GM21367 (cell line): ENCODE measurements around the gene SAMD11.

Experiments used
- ATAC-seq: cut with Tn5 transposase; IDR thresholded peaks from one replicate; pipeline ENCODE4 v1.9.1; 2021; ENCODE audit not compliant: unreplicated experiment

The SAMD11 gene

DNA sequence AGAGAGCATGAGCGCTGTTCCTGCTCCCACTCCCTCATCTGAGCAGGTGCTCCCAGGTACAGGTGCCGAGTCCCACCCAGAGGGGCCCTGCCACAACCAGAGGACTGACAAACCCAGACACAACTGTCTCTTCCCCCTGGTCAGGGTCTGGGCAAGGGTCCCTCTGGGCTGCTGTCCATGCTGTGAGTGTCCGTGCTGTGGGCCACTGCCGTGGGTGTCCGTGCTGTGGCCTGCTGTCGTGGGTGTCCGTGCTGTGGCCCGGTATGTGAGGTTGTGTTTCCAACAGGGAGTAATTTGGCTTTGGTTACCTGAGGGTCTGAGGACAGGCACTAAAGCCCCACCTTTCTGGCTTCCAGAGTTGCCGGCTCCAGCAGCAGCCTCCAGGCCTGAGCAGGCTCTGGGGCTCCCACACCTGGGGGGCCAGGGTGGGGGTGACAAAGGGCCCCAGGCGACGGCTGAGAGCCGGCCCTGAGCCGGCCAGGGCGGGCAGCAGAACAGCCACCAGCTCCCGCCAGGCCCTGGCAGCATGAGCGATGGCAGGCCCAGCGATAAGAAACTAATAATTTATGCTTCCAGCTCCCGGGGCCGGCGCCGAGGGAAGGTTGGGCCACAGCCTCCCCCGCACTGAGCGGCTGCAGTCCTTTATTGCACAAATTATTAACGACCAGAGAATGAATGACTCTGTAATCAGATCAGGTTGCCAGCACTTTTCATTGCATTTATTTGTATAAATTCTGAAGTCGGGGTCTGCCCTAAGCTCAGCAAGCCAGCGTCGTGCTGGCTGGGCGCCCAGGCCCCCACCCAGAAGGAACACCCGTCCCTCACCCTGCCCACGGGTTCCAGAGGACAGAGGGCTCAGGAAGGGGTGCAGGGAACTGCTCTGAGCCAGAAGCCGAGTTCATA, 7.3 kb upstream of the SAMD11 start:
- no peak for ATAC-seq

DNA sequence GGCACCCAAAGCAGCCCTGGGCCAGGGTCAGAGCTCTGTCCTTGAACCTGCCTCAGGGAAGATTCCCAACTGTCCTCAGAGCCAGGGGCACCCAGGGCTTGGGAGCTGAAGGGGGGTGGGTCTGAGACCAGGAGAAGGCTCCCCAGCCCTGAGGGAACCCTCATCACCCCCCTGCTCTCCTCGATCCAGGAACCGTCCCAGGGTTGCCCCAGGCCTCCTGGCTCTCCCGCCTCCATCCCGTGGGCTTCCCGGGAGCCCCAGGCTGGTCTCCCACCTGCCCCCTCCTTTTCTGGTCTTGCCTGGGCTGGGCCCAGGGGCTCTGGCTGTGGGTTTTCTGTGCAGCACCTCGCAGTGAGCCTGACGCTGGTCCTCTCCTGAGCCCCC, 6.7 kb upstream of the SAMD11 start:
- no peak for ATAC-seq

DNA sequence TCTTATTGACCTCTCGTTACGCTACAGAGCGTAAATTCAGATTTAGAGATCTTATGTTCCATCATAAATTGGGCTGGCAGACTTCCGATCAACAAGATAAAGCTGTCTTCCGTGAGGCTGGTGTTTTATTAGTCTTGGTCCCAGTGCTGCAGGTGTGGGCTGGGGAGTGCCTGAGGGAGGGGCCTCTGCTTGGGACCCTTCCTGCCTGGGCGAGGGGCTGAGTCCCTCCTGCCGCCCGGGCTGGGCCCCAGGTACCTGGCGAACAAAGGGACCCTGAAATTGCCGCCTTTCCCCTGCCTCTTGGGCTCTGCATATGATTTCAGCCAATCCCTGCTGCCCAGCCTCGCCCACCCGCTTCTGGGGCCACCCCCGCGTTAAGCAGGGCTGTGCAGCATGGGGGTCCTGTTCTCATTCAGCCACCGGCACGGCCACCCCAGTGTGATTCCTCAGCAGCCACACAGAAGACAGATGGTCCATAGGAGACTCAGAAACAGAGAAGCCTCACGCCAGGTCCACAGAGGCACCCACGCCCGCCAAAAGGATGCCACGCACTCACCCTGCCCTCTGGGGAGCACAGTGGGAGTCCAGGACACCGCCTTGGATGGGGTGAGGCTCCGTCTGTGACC, 6.1 kb upstream of the SAMD11 start:
- no peak for ATAC-seq

DNA sequence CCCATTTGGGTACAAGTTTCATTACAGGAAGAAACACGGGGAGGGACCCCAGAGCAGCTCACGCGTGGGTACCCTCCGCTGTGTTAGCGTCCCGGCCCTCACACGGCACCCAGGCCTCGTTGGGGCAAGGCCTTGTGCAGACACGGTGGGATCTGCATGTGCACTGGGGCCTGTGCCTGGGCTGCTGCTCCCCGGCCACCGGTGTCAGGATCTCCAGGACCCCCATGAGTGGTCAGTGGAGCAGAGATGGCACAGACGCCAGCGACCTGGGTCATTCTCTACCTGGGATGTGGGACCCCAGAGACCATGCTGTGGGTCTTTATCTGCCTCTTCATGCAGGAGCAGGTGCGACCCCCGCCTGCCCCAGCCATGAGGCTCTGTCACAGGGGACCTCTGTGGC, 5.4 kb upstream of the SAMD11 start:
- no peak for ATAC-seq

DNA sequence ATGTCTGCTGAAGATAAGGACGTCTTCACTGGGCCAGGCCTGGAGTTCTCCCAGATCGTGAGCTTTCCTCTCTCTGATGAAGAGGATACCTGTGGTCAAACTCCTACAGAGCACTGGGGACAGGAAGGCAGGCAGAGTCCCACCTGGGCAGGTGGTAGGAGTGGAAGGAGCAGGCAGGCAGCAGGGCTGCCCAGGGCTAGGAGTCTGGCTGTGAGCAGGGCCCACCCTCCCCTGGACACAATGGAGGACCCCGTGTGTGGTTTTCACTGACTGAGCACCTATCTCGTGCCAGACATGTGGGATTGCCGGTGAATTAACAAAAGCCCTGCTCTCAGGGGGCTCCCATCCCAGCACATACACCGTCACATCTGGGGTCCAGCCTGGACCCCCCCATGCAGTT, 4.9 kb upstream of the SAMD11 start:
- no peak for ATAC-seq

DNA sequence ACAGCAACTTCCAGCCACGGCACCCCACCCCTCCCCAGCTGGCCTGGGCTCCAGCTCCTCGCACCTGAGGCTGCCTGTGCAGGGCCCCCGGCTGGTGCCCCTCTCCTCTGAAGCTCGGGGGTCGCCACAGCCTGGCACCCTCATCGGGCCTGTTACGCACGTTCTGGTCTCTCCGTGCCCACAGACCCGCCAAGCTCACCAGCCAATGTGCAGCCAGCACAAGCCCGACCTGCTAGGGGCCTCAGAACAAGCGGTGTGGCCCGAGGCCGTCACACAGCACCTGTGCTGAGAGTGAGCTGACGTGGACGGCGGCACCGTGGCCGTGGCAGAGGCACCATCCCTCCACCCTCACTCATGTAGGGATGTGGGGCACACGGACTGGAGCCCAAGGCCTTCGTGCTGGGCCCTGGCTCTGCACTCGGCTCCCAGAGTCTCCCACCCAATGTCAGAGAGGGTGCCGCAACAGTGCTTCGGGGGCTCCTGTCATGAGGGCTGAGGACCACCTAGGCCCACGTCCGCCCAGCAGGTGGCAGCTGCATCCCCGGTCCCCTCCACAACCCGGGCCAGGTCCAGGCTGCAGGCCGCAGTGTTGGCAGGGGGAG, 4.4 kb upstream of the SAMD11 start:
- ATAC-seq: no peak

DNA sequence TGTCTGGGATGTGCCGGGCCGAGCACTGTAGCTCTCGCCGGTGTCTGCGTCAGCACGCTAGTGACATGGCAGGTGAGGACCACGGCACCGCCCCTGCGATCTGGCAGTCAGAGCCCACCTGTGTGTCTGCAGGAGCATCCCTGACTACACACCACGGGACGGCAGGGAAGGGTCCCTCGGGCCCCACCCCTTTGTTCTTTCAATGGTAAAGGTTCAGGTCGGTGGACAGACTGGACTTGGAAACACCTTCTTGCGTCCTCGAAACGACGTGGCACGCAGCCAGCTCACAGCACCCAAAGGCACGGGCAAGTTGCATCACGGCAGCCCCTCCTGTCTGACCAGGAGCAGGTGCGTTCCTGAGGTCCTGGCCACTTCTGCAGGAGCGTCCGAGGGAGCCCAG, 3.7 kb upstream of the SAMD11 start:
- ATAC-seq: no peak

DNA sequence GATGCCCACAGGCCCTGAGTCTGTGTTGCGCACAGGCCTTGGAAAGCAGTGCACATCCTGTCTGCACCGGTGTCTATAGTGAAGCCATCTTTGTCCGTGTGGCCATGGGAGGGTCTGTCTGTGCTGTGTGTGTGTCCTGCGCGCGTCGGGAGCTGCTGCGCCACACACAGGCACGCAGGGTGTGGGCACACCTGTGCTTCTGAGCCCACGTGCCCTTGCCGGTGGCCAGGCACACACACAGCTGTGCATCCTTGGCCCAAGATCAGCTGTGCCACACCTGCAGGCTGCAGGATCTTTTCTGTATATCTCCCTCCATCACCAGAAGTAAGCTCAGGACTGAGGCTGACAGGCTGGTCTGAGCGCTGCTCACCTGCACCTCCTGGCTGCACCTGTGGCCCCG, 3.2 kb upstream of the SAMD11 start:
- ATAC-seq: no peak

DNA sequence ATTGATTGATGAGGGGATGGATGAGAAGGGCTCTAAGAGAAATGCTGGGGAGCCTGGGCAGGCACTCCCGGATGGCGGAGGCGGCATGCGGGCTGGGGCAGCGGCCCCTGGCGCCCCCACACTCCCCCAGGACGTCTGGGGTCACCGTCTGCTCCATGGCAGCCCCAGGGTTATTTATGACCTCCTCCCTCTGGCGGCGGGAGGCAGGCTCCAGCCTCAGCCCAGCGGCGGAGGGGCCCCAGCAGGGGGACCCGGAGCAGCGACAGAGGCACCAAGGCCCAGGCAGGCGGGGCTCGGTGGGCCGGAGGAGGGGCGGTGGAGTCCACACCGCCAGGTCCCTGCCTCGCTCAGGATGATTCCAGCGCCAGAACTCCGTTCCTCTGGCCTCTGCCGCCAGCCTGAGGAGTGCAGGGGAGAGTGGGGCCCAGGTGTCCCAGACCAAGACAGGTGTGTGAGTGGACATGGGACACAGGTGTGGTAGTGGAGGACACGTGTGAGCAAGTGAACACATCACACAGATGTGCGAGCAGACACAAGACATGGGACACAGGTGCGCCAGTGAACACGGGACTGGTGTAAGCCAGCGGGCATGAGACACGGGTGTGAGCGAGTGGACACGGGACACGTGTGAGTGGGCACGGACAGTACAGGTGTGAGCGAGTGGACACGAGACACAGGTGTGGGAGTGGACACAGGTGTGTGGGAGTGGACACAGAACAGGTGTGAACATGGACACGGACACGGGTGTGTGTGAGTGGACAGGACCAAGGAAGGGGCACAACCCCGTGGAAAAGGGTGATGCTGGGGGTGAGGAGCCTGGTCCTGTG, 2.5 kb upstream of the SAMD11 start:
- ATAC-seq: no peak

DNA sequence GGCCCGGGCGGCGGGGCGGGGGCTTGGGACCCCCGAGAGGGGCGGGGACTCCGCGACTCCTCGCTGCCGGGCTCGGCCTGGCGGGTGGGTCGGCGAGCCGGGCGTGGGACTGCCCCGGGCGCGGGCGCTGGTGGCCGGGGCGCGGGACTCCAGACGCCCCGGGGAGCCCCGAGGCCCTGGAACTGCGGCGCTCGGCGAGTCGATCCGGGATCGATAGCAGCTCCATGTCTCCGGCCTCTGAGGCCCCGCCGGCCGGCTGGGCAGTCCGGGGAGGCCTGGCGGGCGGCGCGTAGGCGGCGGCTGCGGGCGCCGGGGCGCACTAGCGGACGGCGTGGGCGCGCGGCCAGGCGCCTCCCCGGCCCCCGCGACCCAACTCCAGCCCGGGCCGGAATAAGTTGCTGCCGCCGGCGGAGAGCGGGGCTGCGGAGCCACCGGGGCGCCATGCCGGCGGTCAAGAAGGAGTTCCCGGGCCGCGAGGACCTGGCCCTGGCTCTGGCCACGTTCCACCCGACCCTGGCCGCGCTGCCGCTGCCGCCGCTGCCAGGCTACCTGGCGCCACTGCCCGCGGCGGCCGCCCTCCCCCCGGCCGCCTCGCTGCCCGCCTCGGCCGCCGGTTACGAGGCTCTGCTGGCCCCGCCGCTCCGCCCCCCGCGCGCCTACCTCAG, 400 bp downstream of the SAMD11 start:
- ATAC-seq: no peak

DNA sequence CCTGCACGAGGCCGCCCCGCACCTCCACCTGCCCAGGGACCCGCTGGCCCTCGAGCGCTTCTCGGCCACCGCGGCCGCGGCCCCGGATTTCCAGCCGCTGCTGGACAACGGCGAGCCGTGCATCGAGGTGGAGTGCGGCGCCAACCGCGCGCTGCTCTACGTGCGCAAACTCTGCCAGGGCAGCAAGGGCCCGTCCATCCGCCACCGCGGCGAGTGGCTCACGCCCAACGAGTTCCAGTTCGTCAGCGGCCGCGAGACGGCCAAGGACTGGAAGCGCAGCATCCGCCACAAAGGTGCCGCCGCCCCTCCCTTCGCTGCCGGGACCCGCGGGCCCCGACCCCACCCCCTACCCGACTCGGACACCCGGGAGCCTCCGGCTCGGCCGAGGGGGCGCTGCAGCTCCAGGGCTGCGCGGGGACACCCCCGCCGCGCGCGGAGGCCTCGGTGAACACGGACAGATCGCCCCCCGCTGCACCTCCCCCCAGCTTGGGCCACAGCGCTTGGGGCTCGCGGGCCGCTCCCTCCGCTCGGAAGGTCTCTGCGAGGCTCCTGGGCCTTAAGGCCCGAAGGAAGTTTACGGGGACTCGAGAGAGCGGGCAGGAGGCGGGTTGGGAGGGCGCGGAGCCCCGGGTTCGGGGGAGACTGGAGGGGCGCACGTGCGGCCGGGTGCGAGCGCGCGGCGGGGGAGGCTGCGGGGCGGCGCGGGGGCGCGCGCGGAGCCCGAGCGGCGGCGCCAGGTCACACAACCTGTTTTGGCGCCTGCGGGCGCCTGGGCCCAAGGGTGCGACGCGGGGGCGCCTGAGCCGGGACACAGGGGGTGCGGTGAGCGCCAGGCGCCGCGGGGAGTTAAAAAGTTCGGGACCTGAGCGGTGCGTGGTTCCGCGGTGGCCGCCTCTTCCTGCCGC, 1.2 kb downstream of the SAMD11 start:
- ATAC-seq: no peak

DNA sequence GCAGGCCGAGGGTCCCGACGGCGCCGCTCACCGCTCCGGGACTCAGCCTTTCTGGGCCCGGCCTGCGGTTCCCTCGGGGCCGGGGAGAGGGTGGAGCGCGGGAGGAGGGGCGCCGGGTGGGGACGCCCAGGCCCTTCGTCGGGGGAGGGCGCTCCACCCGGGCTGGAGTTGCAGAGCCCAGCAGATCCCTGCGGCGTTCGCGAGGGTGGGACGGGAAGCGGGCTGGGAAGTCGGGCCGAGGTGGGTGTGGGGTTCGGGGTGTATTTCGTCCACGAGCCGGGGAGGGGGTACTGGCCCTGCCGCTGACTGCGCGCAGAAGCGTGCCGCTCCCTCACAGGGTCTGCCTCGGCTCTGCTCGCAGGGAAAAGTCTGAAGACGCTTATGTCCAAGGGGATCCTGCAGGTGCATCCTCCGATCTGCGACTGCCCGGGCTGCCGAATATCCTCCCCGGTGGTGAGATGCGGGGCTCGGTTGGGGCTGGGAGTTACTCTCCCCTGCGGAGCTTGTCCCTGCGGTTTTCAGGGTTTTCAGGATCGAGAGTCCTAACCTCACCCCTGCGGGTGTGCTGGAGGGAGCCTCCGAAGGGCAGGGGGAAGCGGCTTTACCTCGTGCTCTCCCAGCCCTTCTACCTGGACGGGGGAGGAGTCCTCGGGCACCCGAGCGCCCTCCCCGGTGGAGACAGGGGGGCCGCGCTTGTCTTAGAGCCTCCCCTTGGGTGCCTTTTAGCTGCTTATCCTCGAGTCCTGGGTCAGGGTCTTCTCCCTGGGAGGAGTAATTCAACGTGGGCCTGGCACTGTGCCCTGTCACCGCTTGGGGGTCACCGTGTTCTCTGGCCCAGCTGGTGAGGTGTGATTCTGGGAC, 2.1 kb downstream of the SAMD11 start:
- ATAC-seq: no peak

DNA sequence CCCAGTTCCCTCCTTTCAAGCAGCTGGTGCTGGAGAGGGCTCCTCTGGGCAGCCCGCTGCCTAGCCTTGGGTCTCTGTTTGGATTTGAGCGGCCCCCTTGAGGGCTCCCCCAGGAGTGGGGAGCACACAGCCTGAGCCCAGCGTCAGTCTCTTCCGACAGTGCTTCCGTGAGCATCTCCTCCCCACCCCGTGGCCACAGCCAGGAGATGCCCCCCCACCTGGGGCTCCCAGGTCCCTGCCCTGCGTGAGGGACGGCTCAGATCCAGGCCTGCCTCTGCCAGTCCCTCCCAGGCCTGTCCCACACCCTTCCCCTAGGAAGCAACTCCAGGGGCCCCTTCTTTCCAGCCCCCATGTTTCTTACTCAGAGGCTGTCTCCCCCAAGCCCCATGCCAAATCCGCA, 3.5 kb downstream of the SAMD11 start:
- ATAC-seq: no peak

DNA sequence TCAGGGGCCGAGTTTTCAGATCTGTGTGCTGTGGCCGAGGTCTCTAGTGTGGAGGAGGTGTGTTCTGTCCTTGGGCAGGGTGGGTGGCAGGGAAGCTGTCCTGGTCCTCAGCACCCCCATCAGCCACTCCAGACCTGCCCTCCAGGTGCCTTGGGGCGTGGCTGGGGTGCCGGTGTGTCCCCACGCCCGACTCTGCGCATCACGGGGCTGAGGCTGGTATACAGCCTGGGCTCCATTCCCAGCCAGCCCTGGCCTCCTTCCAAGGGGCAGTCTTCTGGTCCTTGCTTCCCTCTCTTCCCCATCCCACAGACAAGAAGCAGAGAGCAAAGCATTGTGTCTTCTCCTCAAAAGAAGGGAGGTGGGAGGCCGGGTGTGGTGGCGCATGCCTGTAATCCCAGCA, 4.0 kb downstream of the SAMD11 start:
- no peak for ATAC-seq

DNA sequence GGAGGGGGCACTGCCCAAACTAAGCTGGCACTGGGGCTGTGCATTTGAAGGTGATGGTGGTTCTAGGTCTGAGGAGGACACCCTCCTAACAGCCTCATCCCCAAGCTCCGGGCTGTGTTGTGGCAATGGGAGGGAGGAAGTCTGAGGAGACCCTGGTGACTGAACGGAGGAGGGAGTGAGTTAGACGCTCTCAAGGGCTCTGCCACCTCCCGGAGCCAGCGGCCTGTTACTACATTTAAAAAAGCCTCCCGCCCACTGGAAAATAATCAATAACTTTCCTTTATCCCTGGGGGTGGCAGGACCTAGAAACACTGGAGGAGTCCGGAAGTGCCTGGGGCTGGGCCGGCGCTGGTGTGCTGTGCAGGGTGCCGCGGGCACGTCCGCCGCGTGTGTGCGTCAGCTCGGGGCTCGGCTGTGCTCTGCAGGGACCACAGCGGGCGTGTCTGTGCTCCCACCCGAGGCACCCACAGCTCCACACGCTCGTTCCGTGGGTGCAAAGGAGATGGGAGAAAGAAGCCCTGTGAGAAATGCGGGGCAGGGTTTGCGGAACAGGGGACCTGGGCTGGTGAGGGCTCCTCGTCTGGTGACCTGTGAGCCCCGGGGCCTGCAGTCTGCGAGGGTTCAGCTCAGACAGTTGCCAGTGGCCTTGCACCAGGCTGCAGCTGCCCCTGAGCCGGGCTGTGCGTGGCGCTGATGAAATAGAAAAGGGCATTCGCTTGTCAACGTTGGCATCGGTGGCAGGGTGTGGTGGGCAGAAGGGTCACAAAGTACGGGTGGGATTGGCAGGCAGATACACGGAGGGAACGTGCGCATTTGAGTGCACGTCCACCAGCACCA, 5.3 kb downstream of the SAMD11 start:
- ATAC-seq: no peak

DNA sequence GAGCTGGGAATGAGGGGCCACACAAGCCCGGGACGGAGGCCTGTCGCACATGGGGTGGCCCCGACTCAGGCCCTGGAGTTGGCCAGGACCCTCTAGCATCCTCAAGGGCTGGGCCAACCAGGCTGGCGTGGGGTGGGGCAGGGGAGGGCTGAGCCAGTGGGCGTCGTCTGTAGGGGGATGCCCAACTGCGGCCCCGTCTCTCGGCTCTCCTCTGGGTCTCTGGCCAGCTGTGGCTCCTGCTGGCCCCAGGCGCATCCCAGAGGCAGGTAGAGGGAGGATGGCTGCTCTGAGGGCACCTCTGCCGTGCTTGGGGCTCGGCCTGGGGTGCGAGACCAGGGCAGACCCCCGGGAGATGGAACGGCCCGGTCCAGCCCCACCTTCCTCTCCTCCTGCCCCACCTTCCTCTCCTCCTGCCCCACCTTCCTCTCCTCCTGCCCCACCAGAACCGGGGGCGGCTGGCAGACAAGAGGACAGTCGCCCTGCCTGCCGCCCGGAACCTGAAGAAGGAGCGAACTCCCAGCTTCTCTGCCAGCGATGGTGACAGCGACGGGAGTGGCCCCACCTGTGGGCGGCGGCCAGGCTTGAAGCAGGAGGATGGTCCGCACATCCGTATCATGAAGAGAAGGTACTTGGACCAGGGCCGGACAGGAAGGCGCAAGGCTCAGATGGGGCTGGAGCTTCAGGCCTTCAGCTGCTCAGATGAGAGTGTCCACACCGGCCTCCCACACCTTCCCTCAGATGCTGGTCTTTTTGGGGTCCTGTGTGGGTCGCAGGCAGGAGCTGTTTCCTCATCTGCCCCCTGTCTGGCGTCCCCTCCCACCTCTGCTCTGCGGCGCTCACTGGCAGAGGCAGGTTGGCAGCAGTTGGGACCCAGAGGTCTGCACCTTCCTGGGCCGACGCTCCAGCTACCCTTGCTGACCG, 6.2 kb downstream of the SAMD11 start:
- no peak for ATAC-seq

DNA sequence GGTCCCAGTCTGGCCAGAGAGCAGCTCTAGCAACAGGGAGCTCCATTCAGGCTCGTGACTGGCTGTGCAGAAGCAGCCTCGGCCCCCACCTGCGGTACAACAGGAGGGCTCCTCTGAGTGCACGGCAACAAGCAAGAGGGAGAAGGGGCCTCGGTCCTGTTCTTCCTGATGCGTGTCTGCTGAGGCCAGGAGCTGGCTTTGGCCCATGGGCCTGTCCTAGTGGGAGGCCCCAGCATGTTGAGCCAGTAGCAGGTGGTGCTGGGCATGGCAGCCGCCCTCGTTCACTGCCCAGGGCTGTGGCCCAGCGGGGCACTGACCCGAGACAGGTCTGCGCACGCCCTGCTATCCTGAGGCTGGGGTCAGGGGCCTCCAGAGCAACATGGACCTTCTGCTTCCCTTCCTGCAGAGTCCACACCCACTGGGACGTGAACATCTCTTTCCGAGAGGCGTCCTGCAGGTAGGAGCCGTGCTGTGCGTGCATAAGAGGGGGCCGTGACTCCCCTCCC, 7.0 kb downstream of the SAMD11 start:
- ATAC-seq: no peak
